HG03354 (cell line): ENCODE measurements around the gene CELA2A.
"Not testable (repeated sequence)": the region's sequence is repeated elsewhere in the genome, so short reads cannot be mapped to it uniquely, and the experiment has no call there.

Source experiments
- ATAC-seq: cut with Tn5 transposase; IDR thresholded peaks from one replicate; pipeline ENCODE4 v1.9.1; 2021; ENCODE audit warnings: mild to moderate bottlenecking; ENCODE audit not compliant: unreplicated experiment, poor library complexity, severe bottlenecking

The CELA2A gene

DNA sequence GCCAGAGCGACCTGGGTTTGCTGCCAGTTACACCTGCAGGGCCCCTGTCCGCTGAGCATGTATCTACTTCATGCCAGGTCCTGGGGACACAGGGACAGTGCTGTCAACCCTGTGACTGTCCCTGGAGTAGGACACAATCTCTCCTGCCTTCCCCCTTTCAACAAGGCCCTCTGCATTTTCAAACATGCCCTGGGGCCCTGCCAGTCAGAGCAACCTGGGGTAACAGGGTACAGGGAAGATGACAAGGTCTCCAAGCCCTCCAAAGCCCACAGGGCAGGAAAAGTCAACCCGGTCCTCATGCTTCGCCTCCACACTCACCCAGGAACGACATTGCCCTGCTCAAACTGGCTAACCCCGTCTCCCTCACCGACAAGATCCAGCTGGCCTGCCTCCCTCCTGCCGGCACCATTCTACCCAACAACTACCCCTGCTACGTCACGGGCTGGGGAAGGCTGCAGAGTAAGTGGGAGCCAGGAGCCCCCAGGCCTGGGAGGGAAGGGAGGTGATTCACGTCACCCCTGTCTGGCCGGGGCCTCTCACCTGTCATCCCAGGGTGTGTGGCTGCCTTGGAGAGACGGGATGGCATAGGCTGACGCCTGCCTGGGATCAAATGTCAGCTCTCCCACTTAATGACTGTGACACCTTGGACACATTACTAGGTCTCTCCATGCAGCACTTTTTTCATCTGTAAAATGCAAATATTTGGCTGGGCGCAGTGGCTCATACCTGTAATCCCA is 6.7 kb downstream of the CELA2A start:
- not testable (repeated sequence) for ATAC-seq

DNA sequence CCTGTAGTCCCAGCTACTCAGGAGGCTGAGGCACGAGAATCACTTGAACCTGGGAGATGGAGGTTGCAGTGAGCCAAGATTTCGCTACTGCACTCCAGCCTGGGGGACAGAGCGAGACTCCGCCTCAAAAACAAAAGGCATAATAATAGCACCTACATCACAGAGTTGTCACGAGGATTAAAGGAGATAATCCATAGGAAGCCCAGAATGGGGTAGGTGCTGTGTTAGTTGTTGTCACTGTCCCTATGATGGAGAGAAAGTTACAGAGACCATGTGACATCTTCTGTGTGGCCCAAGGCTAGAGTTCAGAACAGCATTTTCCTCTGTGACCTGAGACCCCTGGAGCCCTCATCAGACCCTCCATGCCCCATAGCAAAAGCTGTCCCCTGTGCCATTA is 7.4 kb downstream of the CELA2A start:
- ATAC-seq = not testable (repeated sequence)

DNA sequence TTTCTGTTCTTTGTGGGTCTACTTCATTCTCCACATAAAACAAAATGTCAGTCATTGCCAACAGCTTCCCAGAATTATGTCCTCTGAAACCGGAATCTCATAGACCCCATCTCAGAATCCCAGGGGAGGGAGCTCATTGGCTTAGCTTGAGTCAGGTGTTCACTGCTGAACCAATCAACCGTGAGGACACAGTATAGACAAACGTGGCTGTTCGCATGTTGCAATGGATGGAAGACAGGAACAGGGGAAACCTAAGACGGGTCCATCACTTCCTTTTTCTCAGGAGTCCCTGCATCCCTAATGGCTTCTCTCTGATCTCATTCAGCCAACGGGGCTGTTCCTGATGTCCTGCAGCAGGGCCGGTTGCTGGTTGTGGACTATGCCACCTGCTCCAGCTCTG is 9.1 kb downstream of the CELA2A start:
- ATAC-seq = no peak

DNA sequence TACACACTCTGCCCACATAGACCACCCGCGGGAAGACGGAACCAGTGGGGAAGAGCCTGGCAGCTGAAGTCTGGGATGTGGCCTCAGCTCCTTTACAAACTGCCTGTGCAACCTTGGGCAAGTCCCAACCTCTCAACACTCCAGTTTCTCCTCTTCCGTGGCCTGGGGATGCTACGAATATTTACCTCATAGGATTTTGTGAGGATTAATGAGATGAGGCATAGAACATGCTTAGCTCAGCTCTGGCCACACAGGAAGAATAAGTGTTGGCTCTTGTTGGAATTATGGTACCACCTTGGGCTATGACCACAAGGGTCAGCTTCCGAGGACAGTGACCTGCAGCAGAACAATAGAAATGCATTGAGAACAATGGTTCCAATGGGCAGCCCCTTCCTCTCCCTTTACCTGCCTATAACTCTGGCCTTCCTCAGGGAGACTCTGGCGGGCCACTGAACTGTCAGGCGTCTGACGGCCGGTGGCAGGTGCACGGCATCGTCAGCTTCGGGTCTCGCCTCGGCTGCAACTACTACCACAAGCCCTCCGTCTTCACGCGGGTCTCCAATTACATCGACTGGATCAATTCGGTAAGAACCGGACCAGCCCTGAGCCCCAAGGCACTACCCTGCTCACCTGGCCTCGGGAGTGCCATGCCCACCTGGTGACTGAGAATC is 10.6 kb downstream of the CELA2A start:
- not testable (repeated sequence) for ATAC-seq

DNA sequence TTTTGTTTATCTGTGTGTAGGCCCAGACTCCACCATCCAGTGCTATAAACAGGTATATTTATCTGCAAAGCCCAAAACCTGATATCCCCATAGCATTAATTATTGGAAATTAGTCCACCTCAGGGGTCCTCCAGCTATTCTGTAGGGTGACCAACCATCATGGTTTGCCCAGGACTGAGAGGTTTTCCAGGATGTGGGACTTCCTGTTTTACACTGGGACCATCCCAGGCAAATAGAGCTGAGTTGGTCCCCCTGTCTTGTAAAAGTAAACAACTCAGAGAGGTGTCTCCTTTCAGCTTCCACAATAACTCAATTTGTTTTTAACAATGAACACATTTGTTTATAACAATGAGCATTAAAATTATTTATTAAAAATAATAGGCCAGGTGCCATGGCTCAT is 11.6 kb downstream of the CELA2A start:
- ATAC-seq = no peak

DNA sequence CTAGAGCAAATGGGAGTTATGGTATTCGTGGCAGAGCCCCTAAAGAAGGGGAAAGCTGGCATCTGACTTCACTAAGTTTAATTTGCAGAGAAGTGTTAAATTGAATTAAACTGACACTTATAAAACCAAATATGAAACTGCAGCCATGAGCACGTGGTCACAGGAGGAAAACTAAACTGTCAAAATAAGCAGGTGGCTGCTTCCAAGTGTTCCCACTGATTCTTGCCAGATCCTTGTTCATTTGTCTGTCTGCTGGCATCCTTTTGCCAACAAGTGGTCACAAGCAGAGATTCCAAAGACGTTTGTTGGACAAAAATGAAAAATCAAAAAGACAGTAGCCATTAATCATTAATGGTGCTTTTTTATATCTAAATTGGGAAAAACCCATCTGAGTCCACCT is 12.8 kb downstream of the CELA2A start:
- no peak for ATAC-seq

DNA sequence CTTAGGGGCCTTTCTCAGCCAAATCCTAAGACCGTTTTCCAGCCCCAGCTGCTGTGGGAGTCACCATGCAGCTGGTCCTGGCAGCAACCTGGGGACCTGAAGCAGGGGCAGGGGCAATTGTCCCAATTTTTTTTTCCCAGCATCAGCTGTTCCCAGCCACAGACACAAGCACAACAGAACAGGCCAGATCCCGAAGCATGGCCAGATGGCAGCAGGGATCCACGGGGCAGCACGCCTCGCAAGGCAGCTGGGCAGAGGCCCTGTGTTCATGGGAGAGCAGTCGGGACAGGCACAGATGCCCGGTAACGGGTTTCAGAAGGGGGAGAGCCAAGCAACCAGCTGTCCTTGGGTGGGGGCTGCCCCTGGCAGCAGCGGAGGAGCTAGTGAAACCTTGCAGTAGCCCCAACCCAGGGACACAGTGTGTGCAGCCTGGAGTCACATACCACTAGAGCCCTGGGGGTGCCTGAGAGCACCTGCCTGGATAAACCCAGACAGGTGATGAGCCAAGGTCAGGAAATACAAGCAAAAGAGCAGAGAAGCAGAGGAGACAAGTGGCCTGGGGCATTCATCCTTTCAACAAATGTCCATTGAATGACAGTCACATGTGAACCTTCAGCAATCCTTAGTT is 13.4 kb downstream of the CELA2A start:
- ATAC-seq = not testable (repeated sequence)

DNA sequence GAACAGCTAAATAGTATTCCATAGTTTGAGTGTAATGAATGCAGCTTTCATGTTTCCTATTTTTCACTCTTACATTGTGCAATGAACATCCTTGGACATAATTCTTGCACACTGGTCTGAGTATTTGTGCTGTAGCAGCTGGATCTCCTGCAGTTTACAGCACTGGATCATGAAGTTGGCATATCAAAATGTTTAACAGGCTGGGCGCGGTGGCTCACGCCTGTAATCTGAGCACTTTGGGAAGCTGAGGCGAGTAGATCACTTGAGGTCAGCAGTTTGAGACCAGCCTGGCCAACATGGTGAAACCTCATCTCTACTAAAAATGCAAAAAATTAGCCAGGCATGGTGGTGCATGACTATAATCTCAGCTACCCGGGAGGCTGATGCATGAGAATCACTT is 14.5 kb downstream of the CELA2A start:
- not testable (repeated sequence) for ATAC-seq

DNA sequence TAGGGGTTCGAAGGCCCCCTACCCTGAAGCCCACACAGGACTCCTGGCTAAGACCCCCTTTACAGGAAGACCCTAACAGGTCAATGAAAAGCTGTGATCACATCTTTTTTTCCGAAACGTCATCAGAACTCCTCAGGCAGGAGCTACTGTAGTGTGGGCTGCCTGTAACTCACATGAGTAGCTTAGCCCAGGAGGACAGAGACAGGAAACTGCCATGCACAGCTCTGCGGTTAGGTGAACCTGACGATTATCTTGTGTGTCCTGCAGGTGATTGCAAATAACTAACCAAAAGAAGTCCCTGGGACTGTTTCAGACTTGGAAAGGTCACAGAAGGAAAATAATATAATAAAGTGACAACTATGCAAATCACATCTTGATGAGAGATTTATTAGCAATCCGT is 15.2 kb downstream of the CELA2A start:
- not testable (repeated sequence) for ATAC-seq

DNA sequence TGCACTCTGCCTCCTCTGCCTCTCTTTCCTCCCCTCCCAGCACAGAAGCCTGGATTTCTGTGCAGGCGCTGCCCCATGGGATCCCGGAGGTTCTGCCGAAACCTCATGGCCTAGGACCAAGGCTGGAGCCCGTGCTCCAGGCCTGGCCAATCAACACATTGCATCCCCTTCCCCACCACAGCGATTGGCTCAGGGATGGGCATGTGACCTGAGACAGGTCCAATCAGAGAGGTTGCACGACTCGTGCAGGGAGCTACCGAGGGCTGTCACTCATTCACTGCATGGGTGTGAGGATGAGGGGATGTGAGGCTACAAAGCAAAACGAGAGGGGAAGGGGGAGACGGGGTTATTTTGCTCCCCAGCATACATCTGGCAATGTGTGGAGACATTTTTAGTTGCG is 16.1 kb downstream of the CELA2A start:
- no peak for ATAC-seq

DNA sequence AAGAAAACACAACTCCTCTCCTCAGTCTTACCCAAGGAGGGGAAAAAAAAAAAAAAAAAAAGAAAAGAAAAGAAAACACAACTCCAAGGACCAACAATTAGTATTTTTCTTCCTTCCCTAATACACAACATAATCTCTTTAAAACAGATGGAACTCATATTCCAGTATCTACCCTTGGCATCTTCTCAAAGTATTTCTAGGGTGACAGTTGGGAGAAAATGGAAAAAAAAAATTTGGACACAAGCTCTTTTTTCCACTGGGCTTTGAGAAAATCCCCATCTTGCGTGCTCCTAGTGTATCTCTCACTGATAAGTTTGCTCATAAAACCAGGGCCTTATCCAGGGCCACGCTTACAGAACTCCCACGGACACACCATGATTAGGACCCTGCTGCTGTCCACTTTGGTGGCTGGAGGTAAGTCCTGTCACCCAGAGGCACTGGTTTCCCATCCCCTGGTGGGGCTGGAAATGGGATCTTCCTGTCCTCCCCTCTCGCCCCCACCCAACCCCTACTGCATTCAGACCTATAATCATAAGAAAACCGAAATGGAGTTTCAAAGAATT is 19.3 kb downstream of the CELA2A start, which contains the start of gene CELA2B:
TSS of gene CELA2B (plus strand) at position 353 of the 563 bp plus-strand sequence. CDS start at position 375, 22 bp downstream.
- no peak for ATAC-seq

DNA sequence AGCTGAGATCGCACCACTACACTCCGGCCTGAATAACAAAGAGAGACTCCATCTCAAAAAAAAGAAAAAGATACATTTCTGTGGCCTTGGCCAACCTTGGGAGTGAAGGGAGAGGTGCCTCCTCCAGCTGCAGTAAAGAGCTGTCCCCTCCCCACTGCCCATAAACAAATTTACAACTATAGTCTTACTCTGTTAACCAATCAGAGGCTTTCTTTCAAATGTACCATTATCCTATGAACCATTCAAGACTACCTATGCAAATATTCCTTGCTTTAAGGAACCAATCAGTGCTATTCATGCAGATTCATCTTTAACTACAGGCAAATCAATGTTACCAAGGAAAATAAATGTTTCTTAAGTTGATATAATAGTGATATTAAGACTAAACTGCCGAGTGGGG is 20.4 kb downstream of the CELA2A start:
- ATAC-seq = no peak

DNA sequence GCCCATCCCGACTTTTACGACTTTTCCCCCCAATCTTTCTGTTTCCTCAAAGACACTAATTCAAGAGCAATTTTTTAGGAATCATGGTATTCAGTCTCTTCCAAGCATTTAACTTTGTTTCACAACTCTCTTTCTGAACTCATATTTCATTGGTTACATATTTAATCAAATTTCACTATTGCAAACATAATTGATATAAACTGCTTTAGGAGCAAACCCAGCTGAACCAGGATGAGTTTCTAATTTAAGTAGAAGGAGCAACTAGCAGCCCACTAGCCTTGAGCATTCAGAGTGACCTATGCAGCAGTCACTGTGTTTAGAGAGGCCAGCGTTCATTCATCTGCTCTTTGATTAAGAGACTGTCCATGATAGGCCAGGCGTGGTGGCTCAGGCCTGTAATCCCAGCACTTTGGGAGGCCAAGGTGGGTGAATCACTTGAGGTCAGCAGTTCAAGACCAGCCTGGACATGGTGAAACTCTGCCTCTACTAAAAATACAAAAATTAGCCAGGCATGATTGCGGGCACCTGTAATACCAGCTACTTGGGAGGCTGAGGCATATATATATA is 21.2 kb downstream of the CELA2A start:
- no peak for ATAC-seq

DNA sequence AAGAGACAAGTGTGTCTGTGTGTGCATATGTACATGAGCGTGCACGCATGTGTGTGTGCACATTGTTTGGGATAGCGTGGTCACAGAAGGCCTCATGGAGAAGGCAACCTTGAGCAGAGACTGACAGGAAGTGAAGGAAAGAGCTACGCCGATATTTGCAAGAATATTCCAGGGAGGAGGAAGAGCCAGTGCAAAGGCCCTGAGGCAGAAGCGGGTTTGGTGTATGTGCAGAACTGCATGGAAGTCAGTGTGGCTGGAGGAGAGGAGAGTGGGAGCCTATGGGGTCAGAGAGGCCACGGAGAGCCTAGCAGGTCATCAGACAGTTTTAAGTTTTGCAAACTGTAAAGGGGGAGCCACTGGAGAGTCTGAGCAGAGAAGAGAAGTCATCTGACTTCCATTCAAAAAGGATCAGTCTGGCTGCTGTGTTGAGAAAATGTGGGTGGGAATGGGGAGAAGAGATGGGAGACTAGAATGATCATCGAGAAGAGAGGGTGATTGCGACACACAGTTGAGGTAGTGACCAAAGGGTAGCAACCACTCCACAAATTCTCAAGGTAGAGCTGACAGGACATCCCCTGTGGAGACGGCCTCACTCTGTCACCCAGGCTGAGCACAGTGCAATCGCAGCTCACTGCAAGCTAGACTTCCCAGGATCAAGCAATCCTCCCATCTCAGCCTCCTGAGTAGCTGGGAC is 23.3 kb downstream of the CELA2A start:
- ATAC-seq = no peak

DNA sequence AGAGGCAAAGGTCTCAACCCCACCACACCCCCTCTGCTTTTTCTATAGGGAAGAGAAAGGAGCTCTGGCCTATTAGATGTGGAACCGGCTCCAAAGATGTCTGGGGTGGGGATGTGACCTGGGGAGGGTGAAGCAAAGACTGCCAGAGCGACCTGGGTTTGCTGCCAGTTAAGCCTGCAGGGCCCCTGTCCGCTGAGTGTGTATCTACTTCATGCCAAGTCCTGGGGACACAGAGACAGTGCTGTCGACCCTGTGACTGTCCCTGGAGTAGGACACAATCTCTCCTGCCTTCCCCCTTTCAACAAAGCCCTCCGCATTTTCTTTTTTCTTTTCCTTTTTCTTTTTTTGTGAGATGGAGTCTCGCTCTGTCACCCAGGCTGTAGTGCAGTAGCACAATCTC is 25.9 kb downstream of the CELA2A start:
- not testable (repeated sequence) for ATAC-seq

DNA sequence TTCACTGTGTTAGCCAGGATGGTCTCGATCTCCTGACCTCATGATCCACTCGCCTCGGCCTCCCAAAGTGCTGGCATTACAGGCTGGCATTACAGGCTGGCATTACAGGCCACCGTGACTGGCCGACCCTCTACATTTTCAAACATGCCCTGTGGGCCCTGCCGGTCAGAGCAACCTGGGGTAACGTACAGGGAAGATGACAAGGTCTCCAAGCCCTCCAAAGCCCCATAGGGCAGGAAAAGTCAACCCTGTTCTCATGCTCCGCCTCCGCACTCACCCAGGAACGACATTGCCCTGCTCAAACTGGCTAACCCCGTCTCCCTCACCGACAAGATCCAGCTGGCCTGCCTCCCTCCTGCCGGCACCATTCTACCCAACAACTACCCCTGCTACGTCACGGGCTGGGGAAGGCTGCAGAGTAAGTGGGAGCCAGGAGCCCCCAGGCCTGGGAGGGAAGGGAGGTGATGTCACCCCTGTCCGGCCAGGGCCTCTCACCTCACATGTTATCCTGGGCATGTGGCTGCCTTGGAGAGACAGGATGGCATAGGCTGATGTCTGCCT is 26.5 kb downstream of the CELA2A start:
- not testable (repeated sequence) for ATAC-seq

DNA sequence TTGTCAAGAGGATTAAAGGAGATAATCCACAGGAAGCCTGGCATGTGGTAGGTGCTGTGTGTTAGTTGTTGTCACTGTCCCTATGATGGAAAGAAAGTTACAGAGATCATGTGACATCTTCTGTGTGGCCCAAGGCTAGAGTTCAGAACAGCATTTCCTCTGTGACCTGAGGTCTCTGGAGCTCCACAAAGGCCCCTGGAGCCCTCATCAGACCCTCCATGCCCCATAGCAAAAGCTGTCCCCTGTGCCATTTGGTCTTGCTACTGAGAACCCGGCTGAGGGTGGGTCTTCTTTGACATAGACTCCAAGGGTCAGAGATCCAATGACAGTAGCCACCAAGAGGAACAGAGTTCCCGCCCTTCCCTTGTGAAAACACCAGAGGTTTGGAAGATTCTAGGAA is 27.4 kb downstream of the CELA2A start:
- ATAC-seq = no peak

DNA sequence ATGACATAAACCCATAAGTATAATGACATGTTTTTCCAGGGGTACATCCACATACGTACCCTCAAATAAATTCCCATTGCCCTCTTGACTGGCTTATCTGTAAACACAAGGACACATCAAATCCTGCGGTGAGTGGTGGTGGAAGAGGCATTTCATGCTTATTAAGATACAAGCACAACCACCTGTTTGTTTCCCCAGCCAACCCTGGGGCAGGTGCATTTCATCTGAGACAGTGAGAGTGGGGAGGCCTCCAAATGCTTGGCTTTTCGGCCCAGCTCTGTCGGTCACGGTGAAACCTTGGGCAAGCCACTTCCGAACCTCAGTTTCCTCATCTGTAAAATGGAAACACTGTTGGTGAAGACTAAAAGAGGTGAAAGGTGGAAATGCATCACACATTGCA is 27.9 kb downstream of the CELA2A start:
- ATAC-seq = not testable (repeated sequence)

DNA sequence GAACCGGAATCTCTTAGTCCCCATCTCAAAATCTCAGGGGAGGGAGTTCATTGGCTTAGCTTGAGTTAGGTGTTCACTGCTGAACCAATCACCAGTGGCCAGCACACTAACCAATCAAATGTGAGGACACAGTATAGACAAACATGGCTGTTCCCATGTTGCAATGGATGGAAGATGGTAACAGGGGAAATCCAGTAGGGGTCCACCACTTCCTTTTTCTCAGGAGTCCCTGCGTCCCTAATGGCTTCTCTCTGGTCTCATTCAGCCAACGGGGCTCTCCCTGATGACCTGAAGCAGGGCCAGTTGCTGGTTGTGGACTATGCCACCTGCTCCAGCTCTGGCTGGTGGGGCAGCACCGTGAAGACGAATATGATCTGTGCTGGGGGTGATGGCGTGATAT is 29.1 kb downstream of the CELA2A start:
- ATAC-seq = no peak
